Pons (tissue), 1 donor: Measurements from ENCODE around the gene SLC4A2.
A peak's percentile ranks its signal among the peaks of the same experiment; 100 is the strongest.
"Not testable (repeated sequence)": the region's sequence is repeated elsewhere in the genome, so short reads cannot be mapped to it uniquely, and the experiment has no call there.

Experiments used
- DNase-seq: peaks from one replicate; pipeline ENCODE4 v3.0.0-alpha.2; 2016; ENCODE audit warnings: low spot score

Gene SLC4A2

GRCh38 chr7:151059367-151060112 lies at the start of gene SLC4A2:
TSS of gene SLC4A2 (plus strand) at chr7:151059589. CDS start at chr7:151061988, 2,399 bp downstream.
- DNase-seq, result peak; percentile 89

GRCh38 chr7:151010037-151010306 lies 49.4 kb upstream of the SLC4A2 start:
- DNase-seq, result no peak

- DNase-seq, result no peak
These were observed 48.9 kb upstream of the SLC4A2 start for GRCh38 chr7:151010307-151011096.

- DNase-seq, result no peak
These were observed 48.3 kb upstream of the SLC4A2 start for GRCh38 chr7:151011097-151011409.

- not testable (repeated sequence) for DNase-seq
These were observed 47.8 kb upstream of the SLC4A2 start for GRCh38 chr7:151011616-151012015.

- no peak for DNase-seq
These were observed 47.2 kb upstream of the SLC4A2 start for GRCh38 chr7:151012031-151012692.

GRCh38 chr7:151012911-151013347 lies 46.5 kb upstream of the SLC4A2 start:
- DNase-seq, result no peak

- DNase-seq, result no peak
These were observed 46.0 kb upstream of the SLC4A2 start for GRCh38 chr7:151013356-151013732.

- DNase-seq, result peak; percentile 38
These were observed 45.5 kb upstream of the SLC4A2 start for GRCh38 chr7:151013733-151014497.

- DNase-seq, result no peak
These were observed 44.4 kb upstream of the SLC4A2 start for GRCh38 chr7:151014950-151015349.

- DNase-seq, result no peak
These were observed 43.4 kb upstream of the SLC4A2 start for GRCh38 chr7:151015967-151016366.

- DNase-seq, result no peak
These were observed 42.9 kb upstream of the SLC4A2 start for GRCh38 chr7:151016505-151016904.

GRCh38 chr7:151016942-151017341 lies 42.4 kb upstream of the SLC4A2 start:
- no peak for DNase-seq

GRCh38 chr7:151017370-151017952 lies 41.9 kb upstream of the SLC4A2 start:
- no peak for DNase-seq

GRCh38 chr7:151017953-151018420 lies 41.4 kb upstream of the SLC4A2 start:
- DNase-seq, result no peak

GRCh38 chr7:151018421-151019129 lies 40.8 kb upstream of the SLC4A2 start:
- DNase-seq, result no peak

GRCh38 chr7:151019130-151019447 lies 40.3 kb upstream of the SLC4A2 start:
- no peak for DNase-seq

- no peak for DNase-seq
These were observed 39.2 kb upstream of the SLC4A2 start for GRCh38 chr7:151020231-151020630.

- no peak for DNase-seq
These were observed 36.2 kb upstream of the SLC4A2 start for GRCh38 chr7:151023232-151023631.

GRCh38 chr7:151024435-151025056 lies 34.8 kb upstream of the SLC4A2 start, which contains the start of gene ATG9B:
TSS of gene ATG9B (minus strand) at chr7:151024494. CDS start at chr7:151024423, 71 bp downstream.
- DNase-seq, result no peak
